OCI-LY3 (cell line): ENCODE results near the gene SLC35F3.

Experiments
- CTCF ChIP-seq: fragments of 200-600, 300-600 bp; sonication (generic); IDR thresholded peaks from 2 replicates; pipeline ENCODE4 v1.5.1; 2014; ENCODE audit warnings: antibody characterized with exemption, low read length, low read depth
- EZH2phosphoT487 ChIP-seq: fragments of 200-600 bp; shearing (Covaris generic); IDR thresholded peaks from 2 replicates; pipeline ENCODE4 v1.6.1; 2018; ENCODE audit warnings: antibody characterized with exemption, mixed run types, low read depth

GRCh38 chr1:234295068-234295467 is 390.6 kb downstream of the SLC35F3 start:
- TF ChIP-seq CTCF (no peak), EZH2phosphoT487 (no peak)
